HCT116 (cell line): Measurements from ENCODE around the gene SLMAP.

ENCODE experiments used
- EZH2phosphoT487 ChIP-seq: fragments of 200-600 bp; IDR thresholded peaks from 2 replicates; pipeline ENCODE4 v1.6.1; 2018; ENCODE audit warnings: antibody characterized with exemption, borderline replicate concordance
- POLR2A ChIP-seq: IDR thresholded peaks from 2 replicates; pipeline ENCODE4 v1.7.0; 2011; ENCODE audit warnings: borderline replicate concordance; ENCODE audit not compliant: insufficient read depth, insufficient read length; ENCODE audit errors: extremely low read depth
- POLR2AphosphoS5 ChIP-seq: IDR thresholded peaks from 2 replicates; pipeline ENCODE4 v1.6.1; 2011; ENCODE audit warnings: mild to moderate bottlenecking, low read depth, low read length, moderate library complexity
- RAD21 ChIP-seq: IDR thresholded peaks from 2 replicates; pipeline ENCODE4 v1.6.1; 2012; ENCODE audit warnings: low read depth, mild to moderate bottlenecking
- ZNF274 ChIP-seq: fragments of 200-500 bp; sonication (Bioruptor generic); IDR thresholded peaks from 2 replicates; pipeline ENCODE4 v1.6.1; 2014; ENCODE audit warnings: mild to moderate bottlenecking, low read depth, low read length, inconsistent platforms
- TF ChIP-seq, protein P1 (sequence below), 3 experiments: fragments of 200-600 bp in 1 of 3; sonication (generic) in 1 of 3; IDR thresholded peaks in 2 of 3; conservative IDR thresholded peaks in 1 of 3; 2 replicates each; pipeline ENCODE4 v1.5.1; 2012 to 2017; ENCODE audit warnings: low read depth in 2 of 3, low read length in 2 of 3, antibody characterized with exemption in 1 of 3, borderline replicate concordance in 1 of 3, control low read depth in 1 of 3, mild to moderate bottlenecking in 1 of 3, mixed read lengths in 1 of 3, mixed run types in 1 of 3, moderate library complexity in 1 of 3; ENCODE audit not compliant: insufficient read depth in 1 of 3
- TF ChIP-seq, protein P2 (sequence below): IDR thresholded peaks from 2 replicates; pipeline ENCODE4 v1.6.1; 2012; ENCODE audit warnings: low read depth

DNA sequence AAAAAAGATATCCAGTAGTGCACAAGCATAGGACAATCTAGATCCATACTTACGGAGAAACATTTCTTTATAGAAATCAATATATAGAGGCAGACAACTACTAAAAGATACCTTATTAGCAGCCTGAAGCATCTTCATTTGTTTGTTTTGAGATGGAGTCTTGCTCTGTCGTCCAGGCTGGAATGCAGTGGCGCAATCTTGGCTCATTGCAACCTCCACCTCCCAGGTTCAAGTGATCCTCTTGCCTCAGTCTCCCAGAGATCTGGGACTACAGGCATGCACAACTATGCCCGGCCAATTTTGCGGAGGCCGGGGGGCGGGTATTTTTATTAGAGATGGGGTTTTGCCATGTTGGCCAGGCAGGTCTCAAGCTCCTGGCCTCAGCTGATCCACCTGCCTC, 18.3 kb upstream of the SLMAP start:
- TF ChIP-seq, protein P1, sequence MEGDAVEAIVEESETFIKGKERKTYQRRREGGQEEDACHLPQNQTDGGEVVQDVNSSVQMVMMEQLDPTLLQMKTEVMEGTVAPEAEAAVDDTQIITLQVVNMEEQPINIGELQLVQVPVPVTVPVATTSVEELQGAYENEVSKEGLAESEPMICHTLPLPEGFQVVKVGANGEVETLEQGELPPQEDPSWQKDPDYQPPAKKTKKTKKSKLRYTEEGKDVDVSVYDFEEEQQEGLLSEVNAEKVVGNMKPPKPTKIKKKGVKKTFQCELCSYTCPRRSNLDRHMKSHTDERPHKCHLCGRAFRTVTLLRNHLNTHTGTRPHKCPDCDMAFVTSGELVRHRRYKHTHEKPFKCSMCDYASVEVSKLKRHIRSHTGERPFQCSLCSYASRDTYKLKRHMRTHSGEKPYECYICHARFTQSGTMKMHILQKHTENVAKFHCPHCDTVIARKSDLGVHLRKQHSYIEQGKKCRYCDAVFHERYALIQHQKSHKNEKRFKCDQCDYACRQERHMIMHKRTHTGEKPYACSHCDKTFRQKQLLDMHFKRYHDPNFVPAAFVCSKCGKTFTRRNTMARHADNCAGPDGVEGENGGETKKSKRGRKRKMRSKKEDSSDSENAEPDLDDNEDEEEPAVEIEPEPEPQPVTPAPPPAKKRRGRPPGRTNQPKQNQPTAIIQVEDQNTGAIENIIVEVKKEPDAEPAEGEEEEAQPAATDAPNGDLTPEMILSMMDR (IDR thresholded peaks at IDR 0.05 in 2 of 3, conservative IDR thresholded peaks at IDR 0.05 in 1 of 3; ENCODE audit: borderline replicate concordance in 1 of 3, insufficient read depth in 1 of 3, low read depth in 2 of 3, low read length in 2 of 3), result no peak
- TF ChIP-seq POLR2AphosphoS5 (no peak), POLR2A (no peak), EZH2phosphoT487 (no peak), ZNF274 (no peak), RAD21 (no peak)
- TF ChIP-seq, protein P2, sequence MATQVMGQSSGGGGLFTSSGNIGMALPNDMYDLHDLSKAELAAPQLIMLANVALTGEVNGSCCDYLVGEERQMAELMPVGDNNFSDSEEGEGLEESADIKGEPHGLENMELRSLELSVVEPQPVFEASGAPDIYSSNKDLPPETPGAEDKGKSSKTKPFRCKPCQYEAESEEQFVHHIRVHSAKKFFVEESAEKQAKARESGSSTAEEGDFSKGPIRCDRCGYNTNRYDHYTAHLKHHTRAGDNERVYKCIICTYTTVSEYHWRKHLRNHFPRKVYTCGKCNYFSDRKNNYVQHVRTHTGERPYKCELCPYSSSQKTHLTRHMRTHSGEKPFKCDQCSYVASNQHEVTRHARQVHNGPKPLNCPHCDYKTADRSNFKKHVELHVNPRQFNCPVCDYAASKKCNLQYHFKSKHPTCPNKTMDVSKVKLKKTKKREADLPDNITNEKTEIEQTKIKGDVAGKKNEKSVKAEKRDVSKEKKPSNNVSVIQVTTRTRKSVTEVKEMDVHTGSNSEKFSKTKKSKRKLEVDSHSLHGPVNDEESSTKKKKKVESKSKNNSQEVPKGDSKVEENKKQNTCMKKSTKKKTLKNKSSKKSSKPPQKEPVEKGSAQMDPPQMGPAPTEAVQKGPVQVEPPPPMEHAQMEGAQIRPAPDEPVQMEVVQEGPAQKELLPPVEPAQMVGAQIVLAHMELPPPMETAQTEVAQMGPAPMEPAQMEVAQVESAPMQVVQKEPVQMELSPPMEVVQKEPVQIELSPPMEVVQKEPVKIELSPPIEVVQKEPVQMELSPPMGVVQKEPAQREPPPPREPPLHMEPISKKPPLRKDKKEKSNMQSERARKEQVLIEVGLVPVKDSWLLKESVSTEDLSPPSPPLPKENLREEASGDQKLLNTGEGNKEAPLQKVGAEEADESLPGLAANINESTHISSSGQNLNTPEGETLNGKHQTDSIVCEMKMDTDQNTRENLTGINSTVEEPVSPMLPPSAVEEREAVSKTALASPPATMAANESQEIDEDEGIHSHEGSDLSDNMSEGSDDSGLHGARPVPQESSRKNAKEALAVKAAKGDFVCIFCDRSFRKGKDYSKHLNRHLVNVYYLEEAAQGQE, result no peak
